ENCODE measurements around the gene MAD1L1. TPM values are rescaled to one million over a fixed set of nuclear protein-coding genes. Genes with fewer than 3 reads are reported as not detected.
A peak's percentile ranks its signal among the peaks of the same experiment; 100 is the strongest.

Gene MAD1L1
- total and polyA plus RNA-seq, 7 experiments from 2014 or later, result 112 to 314 (median 136) TPM

DNA sequence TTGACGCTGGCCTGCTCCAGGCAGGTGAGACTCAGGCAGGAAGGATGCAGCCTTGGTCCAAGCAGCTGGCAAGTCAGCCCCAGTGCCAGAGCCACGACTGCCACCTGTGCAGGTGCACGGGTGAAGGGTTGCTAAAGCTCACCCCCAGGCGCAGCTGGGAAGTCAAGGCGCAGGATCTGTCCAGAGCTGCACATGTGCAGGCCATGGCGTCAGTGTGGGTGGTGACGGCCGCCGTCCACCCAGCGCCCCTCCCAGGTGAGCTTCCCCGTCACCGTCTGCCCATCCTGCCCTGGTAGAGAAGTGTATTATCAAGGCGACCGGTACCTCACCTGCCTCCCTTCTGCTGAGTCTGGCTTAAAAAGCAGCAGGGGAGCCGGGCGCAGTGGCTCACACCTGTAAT lies 110.1 kb downstream of the MAD1L1 start:
- intact Hi-C loops (cut with micrococcal nuclease), result no loop called here
- Histone ChIP-seq H3K27ac (ENCODE audit: low read depth, low read length) (no peak overlapping the region), H3K27me3 (ENCODE audit: control insufficient read depth in 2 of 2, insufficient read depth in 2 of 2, low read length in 2 of 2) (no peaks in the 10 kb centered on the region), H3K4me3 (ENCODE audit: low read length) (no peak overlapping the region), H3K36me3 (ENCODE audit: control insufficient read depth in 2 of 3, insufficient read depth in 3 of 3, low read length in 3 of 3) (peaks cover 0 to 16% (median 0%) of the 10 kb centered on the region in 3 experiments), H3K9me3 (ENCODE audit: control insufficient read depth in 2 of 3, low read length in 3 of 3) (no peaks in the 10 kb centered on the region), H3K4me1 (ENCODE audit: control insufficient read depth in 2 of 2, insufficient read depth in 2 of 2, low read length in 2 of 2) (peaks cover 16 to 23% of the 10 kb centered on the region in 2 donors)
- Mint-ChIP-seq H3K4me3 (no peak overlapping the region), H3K27ac (no peak overlapping the region), H3K27me3 (no peaks in the 10 kb centered on the region), H3K36me3 (peaks cover 0 to 4% (median 0%) of the 10 kb centered on the region in 5 donors), H3K4me1 (peaks cover 11 to 18% (median 13%) of the 10 kb centered on the region in 7 donors), H3K9me3 (no peaks in the 10 kb centered on the region)
- ChIA-PET CTCF (no interaction called here), POLR2A (interaction anchor here (0.7 kb wide), 2 partner anchors 34 to 498 kb away, joined by 4 to 6 read pairs; no protein-coding TSS in a partner anchor)
- DNase-seq (no peak), ATAC-seq (no peak)

DNA sequence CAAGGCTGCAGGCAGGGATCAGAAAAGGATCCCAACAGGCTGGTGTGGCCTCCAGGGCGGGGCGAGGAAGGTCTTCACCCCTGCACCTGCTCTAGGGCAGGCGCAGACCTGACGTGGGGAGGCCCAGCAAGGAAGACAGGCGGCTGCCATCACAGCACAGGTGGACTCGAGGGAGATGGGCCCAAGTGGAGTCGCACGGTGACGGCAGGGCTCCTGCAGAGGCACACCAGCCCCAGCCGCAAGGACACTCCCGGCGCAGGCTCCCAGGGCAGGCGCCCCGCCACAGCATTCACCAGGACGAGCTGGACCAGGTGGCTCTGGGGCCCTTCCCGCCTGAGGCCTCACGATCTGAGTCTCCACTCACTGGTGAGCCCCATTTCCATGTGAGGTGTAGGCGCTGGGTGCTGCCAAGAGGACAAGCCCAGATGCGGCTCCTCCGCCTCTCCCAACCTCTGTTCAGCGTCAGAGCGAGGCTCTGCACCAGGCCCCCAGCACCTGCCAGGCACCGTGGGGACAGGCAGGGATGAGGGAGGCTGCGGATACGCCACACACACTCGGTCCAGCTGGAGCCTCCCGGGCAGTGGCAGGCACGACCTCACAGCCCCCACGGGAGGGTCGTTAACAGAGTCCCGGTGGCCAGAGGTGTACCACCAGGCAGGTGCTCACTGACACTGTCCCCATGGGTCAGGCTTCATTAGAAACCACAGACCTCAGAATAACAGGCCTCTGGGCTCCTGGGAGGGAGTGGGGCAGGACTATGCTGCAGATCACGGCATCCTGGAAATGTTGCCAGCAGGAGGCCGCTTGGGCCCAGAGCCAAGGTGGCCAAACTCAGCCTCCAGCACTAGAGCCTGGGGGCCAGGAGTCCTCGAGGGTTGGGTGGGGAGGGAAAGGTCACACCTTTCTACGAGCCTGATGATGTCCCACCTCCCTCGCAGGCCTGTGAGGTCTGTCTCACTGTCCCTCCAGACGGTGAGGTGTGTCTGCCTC lies 111.6 kb downstream of the MAD1L1 start:
- H3K4me3 Mint-ChIP-seq, result peak overlapping the region in 3 of 10 donors; percentile 56 to 73 (median 72)
- peak overlapping the region in 5 of 9 donors; percentile 56 to 96 (median 85) for H3K27ac Mint-ChIP-seq
- H3K36me3 ChIP-seq (ENCODE audit: control insufficient read depth in 2 of 3, insufficient read depth in 3 of 3, low read length in 3 of 3), result peaks cover 0 to 9% (median 0%) of the 10 kb centered on the region in 3 experiments
- CTCF ChIA-PET, result no interaction called here
- POLR2A ChIA-PET, result no interaction called here
- peaks cover 16 to 23% of the 10 kb centered on the region in 2 donors for H3K4me1 ChIP-seq (ENCODE audit: control insufficient read depth in 2 of 2, insufficient read depth in 2 of 2, low read length in 2 of 2)
- no peaks in the 10 kb centered on the region for H3K27me3 Mint-ChIP-seq
- H3K27ac ChIP-seq (ENCODE audit: low read depth, low read length), result peak overlapping the region; percentile 11
- ATAC-seq, result no peak
- H3K4me3 ChIP-seq (ENCODE audit: low read length), result peak overlapping the region; percentile 45
- H3K9me3 Mint-ChIP-seq, result no peaks in the 10 kb centered on the region
- intact Hi-C loops (cut with micrococcal nuclease), result no loop called here
- H3K4me1 Mint-ChIP-seq, result peaks cover 11 to 22% (median 13%) of the 10 kb centered on the region in 7 donors
- no peaks in the 10 kb centered on the region for H3K9me3 ChIP-seq (ENCODE audit: control insufficient read depth in 2 of 3, low read length in 3 of 3)
- no peaks in the 10 kb centered on the region for H3K27me3 ChIP-seq (ENCODE audit: control insufficient read depth in 2 of 2, insufficient read depth in 2 of 2, low read length in 2 of 2)
- peaks cover 0 to 4% (median 0%) of the 10 kb centered on the region in 5 donors for H3K36me3 Mint-ChIP-seq
- DNase-seq, result no peak

DNA sequence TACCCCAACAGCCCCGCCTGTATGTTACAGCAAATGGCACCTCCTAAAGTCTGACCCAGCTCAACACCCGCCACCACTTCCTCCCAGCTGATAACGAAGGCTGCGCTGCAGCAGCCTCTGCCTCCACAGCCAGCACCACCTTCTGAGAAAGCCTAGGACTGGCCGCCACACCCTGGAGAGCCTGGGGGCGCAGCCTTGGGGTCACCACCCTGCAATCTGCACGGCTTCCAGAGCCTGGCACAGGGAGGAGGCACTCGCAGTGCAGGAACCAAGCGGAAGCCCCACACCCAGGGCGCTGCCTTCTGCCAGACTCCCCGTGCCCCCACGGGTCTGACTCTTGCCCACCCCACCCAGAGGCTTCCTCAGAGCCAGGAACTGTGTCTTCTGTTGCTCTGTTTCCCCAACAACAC lies 112.5 kb downstream of the MAD1L1 start:
- Mint-ChIP-seq H3K36me3 (peaks cover 0 to 4% (median 0%) of the 10 kb centered on the region in 5 donors), H3K4me3 (peak overlapping the region; percentile 48 to 78 (median 72)), H3K27ac (peak overlapping the region; percentile 57 to 96 (median 86)), H3K9me3 (no peaks in the 10 kb centered on the region), H3K27me3 (no peaks in the 10 kb centered on the region), H3K4me1 (peaks cover 11 to 22% (median 13%) of the 10 kb centered on the region in 7 donors)
- H3K4me1 ChIP-seq (ENCODE audit: control insufficient read depth in 2 of 2, insufficient read depth in 2 of 2, low read length in 2 of 2), result peaks cover 16 to 23% of the 10 kb centered on the region in 2 donors
- no peaks in the 10 kb centered on the region for H3K9me3 ChIP-seq (ENCODE audit: control insufficient read depth in 2 of 3, low read length in 3 of 3)
- DNase-seq, result peak in 8 of 9 donors; percentile 25 to 61 (median 52)
- H3K36me3 ChIP-seq (ENCODE audit: control insufficient read depth in 2 of 3, insufficient read depth in 3 of 3, low read length in 3 of 3), result peaks cover 0 to 9% (median 0%) of the 10 kb centered on the region in 3 experiments
- ATAC-seq, result peak; percentile 83
- H3K27me3 ChIP-seq (ENCODE audit: control insufficient read depth in 2 of 2, insufficient read depth in 2 of 2, low read length in 2 of 2), result no peaks in the 10 kb centered on the region
- intact Hi-C loops (cut with micrococcal nuclease), result no loop called here
- peak overlapping the region; percentile 45 for H3K4me3 ChIP-seq (ENCODE audit: low read length)
- ChIA-PET CTCF (no interaction called here), POLR2A (interaction anchor here (1.3 to 1.4 kb wide), 3 partner anchors 16 to 194 kb away, joined by 3 read pairs; no protein-coding TSS in a partner anchor)
- peak overlapping the region; percentile 11 for H3K27ac ChIP-seq (ENCODE audit: low read depth, low read length)

DNA sequence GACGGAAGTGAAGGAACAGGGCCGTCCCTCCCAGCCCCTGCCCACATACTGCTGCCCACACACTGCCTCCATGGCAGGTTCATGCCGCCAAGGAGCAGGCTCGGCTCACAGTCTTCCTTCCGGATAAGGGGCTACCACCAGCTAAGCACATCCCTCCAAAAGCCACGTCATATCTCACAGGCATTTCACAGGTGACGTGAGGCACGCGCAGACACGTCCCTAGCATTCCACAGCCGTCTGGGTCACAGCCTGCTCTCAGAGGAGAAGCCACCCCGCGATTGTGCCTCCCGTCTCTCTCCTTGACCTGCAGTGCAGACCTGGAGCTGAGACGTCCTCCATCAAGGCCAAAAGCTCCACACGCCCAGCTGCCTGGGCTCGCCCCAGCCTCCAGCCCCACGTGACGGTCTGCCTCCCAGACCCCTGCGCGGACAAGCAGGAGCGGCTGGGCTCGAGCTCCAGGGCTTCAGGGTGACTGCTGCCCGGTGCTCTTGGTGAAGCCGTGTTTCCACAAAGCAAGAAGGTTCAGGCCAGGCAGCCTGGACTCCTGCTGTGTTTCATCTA lies 114.0 kb downstream of the MAD1L1 start:
- DNase-seq (no peak), ATAC-seq (no peak)
- peaks cover 16 to 23% of the 10 kb centered on the region in 2 donors for H3K4me1 ChIP-seq (ENCODE audit: control insufficient read depth in 2 of 2, insufficient read depth in 2 of 2, low read length in 2 of 2)
- Mint-ChIP-seq H3K4me3 (no peak overlapping the region), H3K27me3 (no peaks in the 10 kb centered on the region), H3K36me3 (peaks cover 0 to 5% (median 1%) of the 10 kb centered on the region in 5 donors), H3K4me1 (peaks cover 11 to 22% (median 16%) of the 10 kb centered on the region in 7 donors), H3K27ac (no peak overlapping the region), H3K9me3 (no peaks in the 10 kb centered on the region)
- H3K27me3 ChIP-seq (ENCODE audit: control insufficient read depth in 2 of 2, insufficient read depth in 2 of 2, low read length in 2 of 2), result no peaks in the 10 kb centered on the region
- CTCF ChIA-PET, result interaction anchor here (0.8 to 0.9 kb wide), 2 partner anchors 15 to 19 kb away, joined by 3 to 4 read pairs; no protein-coding TSS in a partner anchor
- H3K4me3 ChIP-seq (ENCODE audit: low read length), result no peak overlapping the region
- POLR2A ChIA-PET, result interaction anchor here (1.4 kb wide), 1 partner anchor 19 kb away, joined by 3 read pairs; no protein-coding TSS in a partner anchor
- H3K36me3 ChIP-seq (ENCODE audit: control insufficient read depth in 2 of 3, insufficient read depth in 3 of 3, low read length in 3 of 3), result peaks cover 0 to 18% (median 0%) of the 10 kb centered on the region in 3 experiments
- intact Hi-C loops (cut with micrococcal nuclease), result no loop called here
- no peak overlapping the region for H3K27ac ChIP-seq (ENCODE audit: low read depth, low read length)
- H3K9me3 ChIP-seq (ENCODE audit: control insufficient read depth in 2 of 3, low read length in 3 of 3), result no peaks in the 10 kb centered on the region

DNA sequence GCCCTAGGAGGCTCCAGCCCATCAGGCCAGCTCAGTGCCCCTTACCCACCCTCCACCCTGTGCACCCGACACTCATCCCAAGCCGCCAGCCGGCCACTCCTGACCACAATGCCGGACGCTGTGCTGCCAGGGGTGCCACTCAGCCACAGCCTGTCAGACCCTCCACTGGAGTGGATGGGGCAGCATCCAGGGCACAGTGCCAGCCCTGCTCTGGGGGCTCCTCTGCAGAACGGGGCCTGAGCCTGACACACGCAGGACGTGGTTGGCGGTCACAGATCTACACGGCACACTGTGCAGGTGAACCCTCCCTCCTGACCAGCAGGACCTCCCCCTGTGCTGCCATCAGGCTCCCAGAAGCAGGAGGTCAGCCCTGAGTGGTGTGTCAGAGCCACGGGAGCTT lies 114.7 kb downstream of the MAD1L1 start:
- H3K27me3 Mint-ChIP-seq, result no peaks in the 10 kb centered on the region
- ATAC-seq, result no peak
- peaks cover 16 to 23% of the 10 kb centered on the region in 2 donors for H3K4me1 ChIP-seq (ENCODE audit: control insufficient read depth in 2 of 2, insufficient read depth in 2 of 2, low read length in 2 of 2)
- H3K27me3 ChIP-seq (ENCODE audit: control insufficient read depth in 2 of 2, insufficient read depth in 2 of 2, low read length in 2 of 2), result no peaks in the 10 kb centered on the region
- H3K4me3 ChIP-seq (ENCODE audit: low read length), result no peak overlapping the region
- H3K27ac Mint-ChIP-seq, result peak overlapping the region in 1 of 9 donors; percentile 23
- H3K36me3 Mint-ChIP-seq, result peaks cover 0 to 5% (median 0%) of the 10 kb centered on the region in 5 donors
- peaks cover 0 to 14% (median 0%) of the 10 kb centered on the region in 3 experiments for H3K36me3 ChIP-seq (ENCODE audit: control insufficient read depth in 2 of 3, insufficient read depth in 3 of 3, low read length in 3 of 3)
- ChIA-PET CTCF (no interaction called here), POLR2A (no interaction called here)
- no peak for DNase-seq
- no peak overlapping the region for H3K27ac ChIP-seq (ENCODE audit: low read depth, low read length)
- H3K9me3 ChIP-seq (ENCODE audit: control insufficient read depth in 2 of 3, low read length in 3 of 3), result no peaks in the 10 kb centered on the region
- H3K4me1 Mint-ChIP-seq, result peaks cover 11 to 24% (median 18%) of the 10 kb centered on the region in 7 donors
- no peaks in the 10 kb centered on the region for H3K9me3 Mint-ChIP-seq
- H3K4me3 Mint-ChIP-seq, result no peak overlapping the region
- intact Hi-C loops (cut with micrococcal nuclease), result no loop called here

DNA sequence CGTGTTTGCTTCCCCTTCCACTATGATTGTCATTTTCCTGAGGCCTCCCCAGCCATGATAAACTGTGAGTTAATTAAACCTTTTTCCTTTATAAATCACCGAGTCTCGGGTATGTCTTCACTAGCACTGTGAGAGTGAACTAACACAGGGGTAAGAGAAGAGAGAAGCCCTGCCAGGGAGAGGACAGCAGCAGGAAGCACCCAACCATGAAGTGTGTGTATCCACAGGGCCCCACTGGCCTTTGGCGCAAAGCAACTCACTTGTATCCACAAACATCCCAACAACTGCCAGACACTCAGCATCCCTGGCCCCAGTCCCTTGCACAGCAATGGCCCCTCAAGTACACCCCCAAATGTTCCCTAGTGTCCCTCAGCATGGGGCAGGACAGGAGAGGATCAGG lies 115.1 kb downstream of the MAD1L1 start:
- H3K27ac ChIP-seq (ENCODE audit: low read depth, low read length), result no peak overlapping the region
- no peak for DNase-seq
- H3K27me3 ChIP-seq (ENCODE audit: control insufficient read depth in 2 of 2, insufficient read depth in 2 of 2, low read length in 2 of 2), result no peaks in the 10 kb centered on the region
- no peak overlapping the region for H3K4me3 Mint-ChIP-seq
- peak overlapping the region in 2 of 9 donors; percentile 23 to 78 for H3K27ac Mint-ChIP-seq
- H3K4me1 Mint-ChIP-seq, result peaks cover 11 to 28% (median 22%) of the 10 kb centered on the region in 7 donors
- peaks cover 16 to 23% of the 10 kb centered on the region in 2 donors for H3K4me1 ChIP-seq (ENCODE audit: control insufficient read depth in 2 of 2, insufficient read depth in 2 of 2, low read length in 2 of 2)
- CTCF ChIA-PET, result no interaction called here
- POLR2A ChIA-PET, result no interaction called here
- no peaks in the 10 kb centered on the region for H3K27me3 Mint-ChIP-seq
- peaks cover 0 to 12% (median 0%) of the 10 kb centered on the region in 3 experiments for H3K36me3 ChIP-seq (ENCODE audit: control insufficient read depth in 2 of 3, insufficient read depth in 3 of 3, low read length in 3 of 3)
- H3K9me3 Mint-ChIP-seq, result no peaks in the 10 kb centered on the region
- intact Hi-C loops (cut with micrococcal nuclease), result no loop called here
- ATAC-seq, result no peak
- no peaks in the 10 kb centered on the region for H3K9me3 ChIP-seq (ENCODE audit: control insufficient read depth in 2 of 3, low read length in 3 of 3)
- no peak overlapping the region for H3K4me3 ChIP-seq (ENCODE audit: low read length)
- H3K36me3 Mint-ChIP-seq, result peaks cover 0 to 7% (median 0%) of the 10 kb centered on the region in 5 donors
